Head of caudate nucleus (tissue), 42 donors: ENCODE measurements around the gene COTL1.

Experiments
- DNase-seq, 42 donors: peaks; one replicate each; pipeline versions ENCODE4 v3.0.0 to v3.0.0-alpha.2; 2020 to 2021; ENCODE audit warnings: mixed read lengths in 7 of 42
- intact Hi-C: fragments of 100-400 bp; cut with DNase I; formaldehyde crosslinking; loops from one replicate; pipeline ENCODE4 v1.15.0; 2022

COTL1 gene

GRCh38 chr16:84617791-84618580 lies at the start of gene COTL1:
Gene COTL1 (minus strand): TSS chr16:84618078. CDS start chr16:84617914, 164 bp downstream.
- intact Hi-C loops: no loop called here
- DNase-seq: peak; percentile 83 to 97 (median 94)

GRCh38 chr16:84665843-84666242 lies 48.0 kb upstream of the COTL1 start:
- no peak for DNase-seq
- intact Hi-C loops: no loop called here

GRCh38 chr16:84665359-84665758 lies 47.5 kb upstream of the COTL1 start:
- intact Hi-C loops: no loop called here

GRCh38 chr16:84663433-84664101 lies 45.7 kb upstream of the COTL1 start:
- intact Hi-C loops: no loop called here
- DNase-seq: no peak

More at GRCh38 chr16:84665359-84665758, 47.5 kb upstream of the COTL1 start:
- DNase-seq: no peak

GRCh38 chr16:84662471-84662870 lies 44.6 kb upstream of the COTL1 start:
- no peak for DNase-seq
- intact Hi-C loops: no loop called here

GRCh38 chr16:84661418-84662060 lies 43.7 kb upstream of the COTL1 start:
- intact Hi-C loops: no loop called here

GRCh38 chr16:84660973-84661372 lies 43.1 kb upstream of the COTL1 start:
- no peak for DNase-seq
- intact Hi-C loops: no loop called here

More at GRCh38 chr16:84661418-84662060, 43.7 kb upstream of the COTL1 start:
- DNase-seq: no peak

- intact Hi-C loops: no loop called here
- no peak for DNase-seq
Measured at GRCh38 chr16:84659656-84660300, 41.9 kb upstream of the COTL1 start.

- intact Hi-C loops: no loop called here
- DNase-seq: no peak
Measured at GRCh38 chr16:84658690-84659089, 40.8 kb upstream of the COTL1 start.

- intact Hi-C loops: no loop called here
- no peak for DNase-seq
Measured at GRCh38 chr16:84657229-84657837, 39.5 kb upstream of the COTL1 start.

GRCh38 chr16:84656649-84657048 lies 38.8 kb upstream of the COTL1 start:
- intact Hi-C loops: no loop called here
- DNase-seq: no peak

GRCh38 chr16:84654998-84655397 lies 37.1 kb upstream of the COTL1 start:
- no peak for DNase-seq
- intact Hi-C loops: no loop called here

GRCh38 chr16:84654238-84654637 lies 36.4 kb upstream of the COTL1 start:
- intact Hi-C loops: no loop called here
- DNase-seq: no peak

GRCh38 chr16:84652566-84652965 lies 34.7 kb upstream of the COTL1 start:
- intact Hi-C loops: no loop called here
- no peak for DNase-seq

- no peak for DNase-seq
- intact Hi-C loops: no loop called here
Measured at GRCh38 chr16:84650062-84650991, 32.4 kb upstream of the COTL1 start.

GRCh38 chr16:84649511-84649861 lies 31.6 kb upstream of the COTL1 start:
- DNase-seq: no peak
- intact Hi-C loops: no loop called here

GRCh38 chr16:84648595-84649510 lies 31.0 kb upstream of the COTL1 start:
- intact Hi-C loops: no loop called here
- peak in 23 of 42 donors; percentile 9 to 53 (median 29) for DNase-seq
